ENCODE measurements around the gene ERN1. TPM values are rescaled to one million over a fixed set of nuclear protein-coding genes. Genes with fewer than 3 reads are reported as not detected.
"Not testable (repeated sequence)": the region's sequence is repeated elsewhere in the genome, so short reads cannot be mapped to it uniquely, and the experiment has no call there.

ERN1 gene
- total and polyA plus RNA-seq, 2 of the 8 experiments (the other 6 are each of a cell fraction or from before 2014, with no cell fraction given), result 1.8 to 3.9 TPM

DNA sequence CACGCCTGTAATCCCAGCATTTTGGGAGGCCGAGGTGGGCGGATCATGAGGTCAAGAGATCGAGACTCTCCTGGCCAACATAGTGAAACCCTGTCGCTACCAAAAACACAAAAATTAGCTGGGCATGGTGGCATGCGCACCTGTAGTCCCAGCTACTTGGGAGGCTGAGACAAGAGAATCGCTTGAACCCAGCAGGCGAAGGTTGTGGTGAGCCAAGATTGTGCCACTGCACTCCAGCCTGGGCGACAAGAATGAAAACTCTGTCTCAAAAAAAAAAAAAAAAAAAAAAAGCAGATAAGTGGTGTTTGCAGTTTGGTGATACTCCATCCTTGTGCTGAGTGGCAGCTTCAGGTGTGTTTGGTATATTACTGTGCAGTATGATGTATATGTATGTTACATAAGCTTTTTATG lies 110.4 kb downstream of the ERN1 start:
- H3K79me1 ChIP-seq (ENCODE audit: low read depth, low read length); H4K5ac ChIP-seq (ENCODE audit: insufficient read length, low read depth, low read length); H2AK5ac ChIP-seq (ENCODE audit: low read depth, low read length); H3K56ac ChIP-seq (replicated peaks; ENCODE audit: insufficient read length, low read depth, low read length); H3K23me2 ChIP-seq (ENCODE audit: low read depth, low read length); H2BK15ac ChIP-seq (ENCODE audit: low read length); H3K4me3 ChIP-seq (ENCODE audit: extremely low read depth in 1 of 4, insufficient read depth in 2 of 4, low read depth in 3 of 4, low read length in 4 of 4); H3K9ac ChIP-seq (replicated peaks in 1 of 4; ENCODE audit: extremely low read depth in 1 of 4, low read depth in 3 of 4, low read length in 3 of 4); H3K79me2 ChIP-seq (ENCODE audit: control insufficient read depth in 1 of 2, insufficient read depth in 2 of 2, low read length in 2 of 2); H3K4me1 ChIP-seq (replicated peaks in 1 of 4; ENCODE audit: control insufficient read depth in 3 of 4, insufficient read depth in 4 of 4, low read length in 3 of 4); H3K4ac ChIP-seq (replicated peaks; ENCODE audit: insufficient read length, low read depth, low read length); H2BK5ac ChIP-seq (ENCODE audit: low read depth, low read length); H3K36me3 ChIP-seq (ENCODE audit: control insufficient read depth in 2 of 4, insufficient read depth in 4 of 4, low read length in 3 of 4); H2AFZ ChIP-seq (ENCODE audit: low read length); H2BK20ac ChIP-seq (ENCODE audit: low read length); H3K27me3 ChIP-seq (replicated peaks in 1 of 4; ENCODE audit: control insufficient read depth in 3 of 4, extremely low read depth in 1 of 4, insufficient read depth in 3 of 4, low read length in 3 of 4); H2BK120ac ChIP-seq (replicated peaks; ENCODE audit: low read depth, low read length); H4K91ac ChIP-seq (replicated peaks; ENCODE audit: insufficient read length, low read length); FAIRE-seq; H3K23ac ChIP-seq (ENCODE audit: insufficient read length); H4K8ac ChIP-seq (ENCODE audit: extremely low read depth, insufficient read depth, low read length); H3K14ac ChIP-seq (ENCODE audit: insufficient read length); H3K9me3 ChIP-seq (ENCODE audit: insufficient read depth in 2 of 2, low read depth in 1 of 2, low read length in 1 of 2); H3K27ac ChIP-seq (ENCODE audit: low read depth, low read length); H4K20me1 ChIP-seq (replicated peaks in 1 of 2; ENCODE audit: control insufficient read depth in 1 of 2, insufficient read depth in 2 of 2, low read length in 2 of 2); H2BK12ac ChIP-seq (ENCODE audit: low read depth, low read length): not testable (repeated sequence)
- 67% methylated on average over 8 of the region's 9 CpGs; no CpG with 5 or more reads in 1 of the 2 experiments for WGBS, 2 experiments (ENCODE audit: extremely low coverage in 1 of 2, insufficient coverage in 1 of 2, insufficient read length in 1 of 2, insufficient replicate concordance in 2 of 2, low coverage in 1 of 2, low lambda C conversion rate in 2 of 2, missing lambda C conversion rate in 1 of 2)
- Histone ChIP-seq H3K18ac (ENCODE audit: extremely low read depth, low read length) (0 out of 2 replicates have a peak overlapping the region, but pooled peaks have one; percentile 68), H3K4me2 (ENCODE audit: insufficient read depth in 1 of 2, low read depth in 2 of 2, low read length in 2 of 2) (0 out of 4 replicates have a peak overlapping the region, but pooled peaks of 1 of the 2 experiments have one; percentile 30)
- POLR2A ChIA-PET (ENCODE audit: partially characterized antibody), result interaction anchor here (1.8 kb wide), 1 partner anchor 126 kb away, joined by 8 read pairs; no protein-coding TSS in a partner anchor
- peak in 1 of 2 experiments; percentile 13 for DNase-seq (ENCODE audit: low read depth in 1 of 2, low spot score in 2 of 2)
- CTCF ChIA-PET (ENCODE audit: partially characterized antibody), result interaction anchor here (0.6 to 3.2 kb wide), 13 partner anchors 10 to 302 kb away, joined by 3 to 19 read pairs (median 4); partner anchors contain the start of gene GH1
